Neural progenitor cell (in vitro differentiated cells): Measurements from ENCODE around the gene IQCK. TPM values are rescaled to one million over a fixed set of nuclear protein-coding genes. Genes with fewer than 3 reads are reported as not detected.

Source experiments
- DNase-seq: peaks from one replicate; pipeline ENCODE4 v3.0.0-alpha.2; 2016; ENCODE audit warnings: low spot score
- H2AFZ ChIP-seq: fragments of 200-600 bp; sonication (generic); replicated peaks from 2 replicates; pipeline ENCODE4 v1.6.1; 2016; ENCODE audit warnings: antibody characterized with exemption
- H3F3A ChIP-seq: fragments of 200-600 bp; sonication (generic); 2 replicates; pipeline ENCODE4 v1.6.1; 2016; ENCODE audit warnings: antibody characterized with exemption, low read depth
- H3K27ac ChIP-seq: fragments of 200-600 bp; sonication (generic); 2 replicates; pipeline ENCODE4 v1.5.1; 2016; ENCODE audit warnings: mild to moderate bottlenecking
- H3K27me3 ChIP-seq: fragments of 200-600 bp; sonication (generic); 2 replicates; pipeline ENCODE4 v1.6.1; 2016; ENCODE audit warnings: mild to moderate bottlenecking, moderate library complexity
- H3K36me3 ChIP-seq: fragments of 200-600 bp; sonication (generic); 2 replicates; pipeline ENCODE4 v1.5.1; 2016
- H3K4me1 ChIP-seq: fragments of 200-600 bp; sonication (generic); 2 replicates; pipeline ENCODE4 v1.6.1; 2016; ENCODE audit warnings: mixed run types
- H3K4me2 ChIP-seq: fragments of 200-600 bp; sonication (generic); 2 replicates; pipeline ENCODE4 v1.6.1; 2016
- H3K4me3 ChIP-seq: fragments of 200-600 bp; sonication (generic); 2 replicates; pipeline ENCODE4 v1.5.1; 2016
- H3K79me2 ChIP-seq: fragments of 200-600 bp; sonication (generic); 2 replicates; pipeline ENCODE4 v1.6.1; 2016; ENCODE audit warnings: low read depth
- H3K9ac ChIP-seq: fragments of 200-600 bp; sonication (generic); 2 replicates; pipeline ENCODE4 v1.6.1; 2016
- H3K9me3 ChIP-seq: fragments of 200-600 bp; sonication (generic); 2 replicates; pipeline ENCODE4 v1.5.1; 2016; ENCODE audit warnings: low read depth
- H4K20me1 ChIP-seq: fragments of 200-600 bp; sonication (generic); 2 replicates; pipeline ENCODE4 v1.6.1; 2016; ENCODE audit warnings: low read depth
- H3K27ac Mint-ChIP-seq: 3 replicates; pipeline ENCODE4 v1.8.0; 2021; ENCODE audit warnings: mixed read lengths
- H3K27me3 Mint-ChIP-seq: 2 replicates; pipeline ENCODE4 v1.8.0; 2022; ENCODE audit warnings: low read depth, mild to moderate bottlenecking, inconsistent platforms, moderate library complexity, mixed read lengths; ENCODE audit not compliant: insufficient read depth
- H3K36me3 Mint-ChIP-seq: 3 replicates; pipeline ENCODE4 v1.8.0; 2021; ENCODE audit warnings: mixed read lengths
- H3K4me1 Mint-ChIP-seq: 3 replicates; pipeline ENCODE4 v1.8.0; 2021; ENCODE audit warnings: mixed read lengths
- H3K4me3 Mint-ChIP-seq: 3 replicates; pipeline ENCODE4 v1.8.0; 2021; ENCODE audit warnings: mild to moderate bottlenecking, moderate library complexity, mixed read lengths
- H3K9me3 Mint-ChIP-seq: 3 replicates; pipeline ENCODE4 v1.8.0; 2020; ENCODE audit warnings: mixed read lengths
- EZH2 ChIP-seq: fragments of 200-600 bp; sonication (generic); IDR thresholded peaks from 2 replicates; pipeline ENCODE4 v1.6.1; 2017; ENCODE audit warnings: antibody characterized with exemption, mild to moderate bottlenecking, moderate library complexity
- EZH2phosphoT487 ChIP-seq: fragments of 200-600 bp; sonication (generic); IDR thresholded peaks from 2 replicates; pipeline ENCODE4 v1.6.1; 2017; ENCODE audit warnings: antibody characterized with exemption
- total RNA-seq: library from RNA; depleted of rRNA; stranded (reverse); fragments of >200 nt; gene quantifications from 2 replicates; pipeline ENCODE4 v1.2.3, GENCODE V29; 2015; ENCODE audit warnings: low replicate concordance
- TF ChIP-seq, protein P1 (sequence below): fragments of 200-600 bp; sonication (generic); IDR thresholded peaks from 2 replicates; pipeline ENCODE4 v1.5.1; 2017; ENCODE audit warnings: antibody characterized with exemption, mild to moderate bottlenecking

Gene IQCK
- total RNA-seq, 1 donor from 2014 or later, result 22.1 TPM

DNA sequence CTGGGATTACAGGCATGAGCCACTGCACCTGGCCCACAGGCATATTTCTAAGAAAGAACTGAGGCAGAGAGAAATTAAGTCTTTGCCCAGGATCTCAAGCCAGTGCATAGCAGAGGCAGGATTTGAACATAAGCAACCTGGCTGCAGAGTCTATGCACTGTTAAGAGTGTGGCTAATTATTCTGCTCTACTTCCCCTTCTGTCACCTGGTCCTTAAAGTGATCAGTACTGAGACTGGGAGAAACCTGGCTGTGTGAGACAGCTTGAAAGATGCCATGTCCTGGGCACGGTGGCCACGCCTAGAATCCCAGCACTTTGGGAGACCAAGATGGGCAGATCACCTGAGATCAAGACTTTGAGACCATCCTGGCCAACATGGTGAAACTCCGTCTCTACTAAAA is 58.1 kb downstream of the IQCK start:
- H3K27ac ChIP-seq, result no peak overlapping the region
- DNase-seq, result no peak

DNA sequence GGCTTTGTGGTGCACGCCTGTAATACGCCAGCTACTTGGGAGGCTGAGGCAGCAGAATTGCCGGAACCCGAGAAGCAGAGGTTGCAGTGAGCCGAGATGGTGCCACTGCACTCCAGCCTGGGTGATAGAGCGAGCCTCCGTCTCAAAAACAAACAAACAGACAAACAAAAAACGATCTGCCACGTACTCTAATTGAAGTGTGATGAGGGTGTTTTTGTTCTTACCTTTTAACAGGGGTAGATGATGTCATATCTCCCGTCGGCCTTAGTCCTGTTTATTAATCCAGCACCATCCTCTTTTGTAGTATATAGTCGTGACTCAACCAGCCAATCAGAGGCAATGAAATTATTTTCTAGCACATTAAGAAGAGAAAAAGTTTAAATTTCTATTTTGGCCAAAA is 58.5 kb downstream of the IQCK start:
- H3K4me3 Mint-ChIP-seq, result no peak overlapping the region
- peaks cover 14% of the 10 kb centered on the region for H3K36me3 Mint-ChIP-seq
- H3K27me3 Mint-ChIP-seq, result peaks cover 2% of the 10 kb centered on the region
- TF ChIP-seq, protein P1, sequence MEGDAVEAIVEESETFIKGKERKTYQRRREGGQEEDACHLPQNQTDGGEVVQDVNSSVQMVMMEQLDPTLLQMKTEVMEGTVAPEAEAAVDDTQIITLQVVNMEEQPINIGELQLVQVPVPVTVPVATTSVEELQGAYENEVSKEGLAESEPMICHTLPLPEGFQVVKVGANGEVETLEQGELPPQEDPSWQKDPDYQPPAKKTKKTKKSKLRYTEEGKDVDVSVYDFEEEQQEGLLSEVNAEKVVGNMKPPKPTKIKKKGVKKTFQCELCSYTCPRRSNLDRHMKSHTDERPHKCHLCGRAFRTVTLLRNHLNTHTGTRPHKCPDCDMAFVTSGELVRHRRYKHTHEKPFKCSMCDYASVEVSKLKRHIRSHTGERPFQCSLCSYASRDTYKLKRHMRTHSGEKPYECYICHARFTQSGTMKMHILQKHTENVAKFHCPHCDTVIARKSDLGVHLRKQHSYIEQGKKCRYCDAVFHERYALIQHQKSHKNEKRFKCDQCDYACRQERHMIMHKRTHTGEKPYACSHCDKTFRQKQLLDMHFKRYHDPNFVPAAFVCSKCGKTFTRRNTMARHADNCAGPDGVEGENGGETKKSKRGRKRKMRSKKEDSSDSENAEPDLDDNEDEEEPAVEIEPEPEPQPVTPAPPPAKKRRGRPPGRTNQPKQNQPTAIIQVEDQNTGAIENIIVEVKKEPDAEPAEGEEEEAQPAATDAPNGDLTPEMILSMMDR, result no peak
- TF ChIP-seq EZH2 (no peak), EZH2phosphoT487 (no peak)
- H3K4me1 ChIP-seq, result peaks cover 16% of the 10 kb centered on the region
- H3K27ac Mint-ChIP-seq, result no peak overlapping the region
- H3K4me2 ChIP-seq, result no peak overlapping the region
- no peaks in the 10 kb centered on the region for H4K20me1 ChIP-seq
- no peak overlapping the region for H3K27ac ChIP-seq
- no peaks in the 10 kb centered on the region for H3K36me3 ChIP-seq
- no peak overlapping the region for H3K4me3 ChIP-seq
- H3K9me3 ChIP-seq, result no peaks in the 10 kb centered on the region
- H3K4me1 Mint-ChIP-seq, result peaks cover 39% of the 10 kb centered on the region
- no peak overlapping the region for H3K9ac ChIP-seq
- no peaks in the 10 kb centered on the region for H3K9me3 Mint-ChIP-seq
- no peak overlapping the region for H2AFZ ChIP-seq
- no peaks in the 10 kb centered on the region for H3K27me3 ChIP-seq
- H3F3A ChIP-seq, result peaks cover 13% of the 10 kb centered on the region
- DNase-seq, result no peak
- H3K79me2 ChIP-seq, result no peaks in the 10 kb centered on the region

More for the DNA sequence above, 58.1 kb downstream of the IQCK start:
- H3K27me3 Mint-ChIP-seq, result peaks cover 2% of the 10 kb centered on the region
- peaks cover 17% of the 10 kb centered on the region for H3K36me3 Mint-ChIP-seq
- no peak for TF ChIP-seq EZH2phosphoT487
- TF ChIP-seq EZH2, result no peak
- TF ChIP-seq, protein P1, result no peak
- no peaks in the 10 kb centered on the region for H3K9me3 ChIP-seq
- H4K20me1 ChIP-seq, result no peaks in the 10 kb centered on the region
- H3K27me3 ChIP-seq, result no peaks in the 10 kb centered on the region
- H3F3A ChIP-seq, result peaks cover 13% of the 10 kb centered on the region
- H3K27ac Mint-ChIP-seq, result no peak overlapping the region
- no peak overlapping the region for H3K4me3 Mint-ChIP-seq
- no peaks in the 10 kb centered on the region for H3K9me3 Mint-ChIP-seq
- no peak overlapping the region for H3K4me3 ChIP-seq
- no peak overlapping the region for H3K9ac ChIP-seq
- H3K36me3 ChIP-seq, result no peaks in the 10 kb centered on the region
- H3K4me1 ChIP-seq, result peaks cover 16% of the 10 kb centered on the region
- H3K4me1 Mint-ChIP-seq, result peaks cover 40% of the 10 kb centered on the region
- no peak overlapping the region for H3K4me2 ChIP-seq
- H3K79me2 ChIP-seq, result no peaks in the 10 kb centered on the region
- H2AFZ ChIP-seq, result no peak overlapping the region

DNA sequence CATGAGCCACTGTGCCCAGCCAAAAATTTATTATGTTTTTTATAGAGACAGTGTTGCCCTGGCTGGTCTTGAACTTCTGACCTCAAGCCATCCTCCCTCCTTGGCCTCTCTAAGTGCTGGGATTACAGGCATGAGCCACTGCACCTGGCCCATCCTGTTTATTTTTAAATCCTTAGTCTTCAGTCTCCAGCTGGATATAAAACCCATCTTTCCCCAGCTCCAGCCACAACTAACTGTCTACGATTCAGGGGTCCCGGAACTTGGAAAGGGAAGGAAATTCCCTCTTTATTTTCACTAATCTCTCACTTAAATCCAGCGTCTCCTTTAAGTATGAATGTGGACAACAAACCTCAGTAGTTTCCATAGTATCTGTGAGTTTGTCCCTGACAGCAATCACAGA is 62.2 kb downstream of the IQCK start:
- no peak for TF ChIP-seq EZH2phosphoT487
- TF ChIP-seq, protein P1, result no peak
- Histone ChIP-seq H4K20me1 (no peaks in the 10 kb centered on the region), H3K4me2 (no peak overlapping the region), H3K27me3 (no peaks in the 10 kb centered on the region), H3K9me3 (no peaks in the 10 kb centered on the region), H2AFZ (no peak overlapping the region), H3K4me3 (no peak overlapping the region), H3K36me3 (no peaks in the 10 kb centered on the region), H3K27ac (no peak overlapping the region), H3K79me2 (no peaks in the 10 kb centered on the region), H3F3A (peaks cover 5% of the 10 kb centered on the region), H3K4me1 (peaks cover 7% of the 10 kb centered on the region), H3K9ac (no peak overlapping the region)
- no peak overlapping the region for H3K27ac Mint-ChIP-seq
- H3K27me3 Mint-ChIP-seq, result peaks cover 5% of the 10 kb centered on the region
- peaks cover 38% of the 10 kb centered on the region for H3K4me1 Mint-ChIP-seq
- H3K36me3 Mint-ChIP-seq, result peaks cover 5% of the 10 kb centered on the region
- no peak for DNase-seq
- H3K4me3 Mint-ChIP-seq, result no peak overlapping the region
- H3K9me3 Mint-ChIP-seq, result no peaks in the 10 kb centered on the region
